Globus pallidus (tissue), 1 donor: Measurements from ENCODE around the gene RPEL1.
"Not testable (repeated sequence)": the region's sequence is repeated elsewhere in the genome, so short reads cannot be mapped to it uniquely, and the experiment has no call there.

ENCODE experiments used
- DNase-seq: peaks from one replicate; pipeline ENCODE4 v3.0.0-alpha.2; 2015; ENCODE audit warnings: low spot score

The RPEL1 gene

GRCh38 chr10:103245587-103245986 lies at the start of gene RPEL1:
TSS of gene RPEL1 (plus strand) at chr10:103245887. CDS start at chr10:103245997, 110 bp downstream.
- not testable (repeated sequence) for DNase-seq

- no peak for DNase-seq
Observed at GRCh38 chr10:103196516-103196915, 49.2 kb upstream of the RPEL1 start.

- peak; percentile 54 for DNase-seq
Observed at GRCh38 chr10:103197174-103197573, 48.5 kb upstream of the RPEL1 start.

- no peak for DNase-seq
Observed at GRCh38 chr10:103197903-103198302, 47.8 kb upstream of the RPEL1 start.

GRCh38 chr10:103198648-103199047 lies 47.0 kb upstream of the RPEL1 start:
- DNase-seq, result no peak

- DNase-seq, result no peak
Observed at GRCh38 chr10:103199488-103199887, 46.2 kb upstream of the RPEL1 start.

GRCh38 chr10:103202319-103202718 lies 43.4 kb upstream of the RPEL1 start:
- DNase-seq, result no peak

- DNase-seq, result no peak
Observed at GRCh38 chr10:103203466-103203865, 42.2 kb upstream of the RPEL1 start.

GRCh38 chr10:103204353-103205255 lies 41.1 kb upstream of the RPEL1 start:
- DNase-seq, result no peak

GRCh38 chr10:103205401-103205800 lies 40.3 kb upstream of the RPEL1 start:
- not testable (repeated sequence) for DNase-seq

GRCh38 chr10:103206715-103207114 lies 39.0 kb upstream of the RPEL1 start:
- not testable (repeated sequence) for DNase-seq

- no peak for DNase-seq
Observed at GRCh38 chr10:103207141-103207540, 38.5 kb upstream of the RPEL1 start.

GRCh38 chr10:103207643-103208042 lies 38.0 kb upstream of the RPEL1 start:
- DNase-seq, result not testable (repeated sequence)

- DNase-seq, result not testable (repeated sequence)
Observed at GRCh38 chr10:103210262-103210661, 35.4 kb upstream of the RPEL1 start.

GRCh38 chr10:103215601-103216000 lies 30.1 kb upstream of the RPEL1 start:
- DNase-seq, result no peak

- DNase-seq, result not testable (repeated sequence)
Observed at GRCh38 chr10:103216362-103216761, 29.3 kb upstream of the RPEL1 start.

- DNase-seq, result no peak
Observed at GRCh38 chr10:103224133-103224532, 21.6 kb upstream of the RPEL1 start.

GRCh38 chr10:103224721-103225120 lies 21.0 kb upstream of the RPEL1 start:
- not testable (repeated sequence) for DNase-seq

- no peak for DNase-seq
Observed at GRCh38 chr10:103225939-103226338, 19.7 kb upstream of the RPEL1 start.

- DNase-seq, result no peak
Observed at GRCh38 chr10:103227416-103227815, 18.3 kb upstream of the RPEL1 start.

GRCh38 chr10:103231047-103231551 lies 14.6 kb upstream of the RPEL1 start:
- no peak for DNase-seq

GRCh38 chr10:103232131-103232673 lies 13.5 kb upstream of the RPEL1 start:
- DNase-seq, result no peak
